Activated CD4-positive, alpha-beta T cell treated with anti-CD3 and anti-CD28 coated beads, Interleukin-10, Interleukin-2, amounts not matched to agents 100 ng/mL and 50 ng/mL, durations not matched to agents 16 hours and 8 hours (primary cell): Measurements from ENCODE around the gene MZT2A.
"Not testable (repeated sequence)": the region's sequence is repeated elsewhere in the genome, so short reads cannot be mapped to it uniquely, and the experiment has no call there.

Experiments used
- DNase-seq: peaks from one replicate; pipeline ENCODE4 v3.0.0-alpha.2; 2020

The MZT2A gene, protein sequence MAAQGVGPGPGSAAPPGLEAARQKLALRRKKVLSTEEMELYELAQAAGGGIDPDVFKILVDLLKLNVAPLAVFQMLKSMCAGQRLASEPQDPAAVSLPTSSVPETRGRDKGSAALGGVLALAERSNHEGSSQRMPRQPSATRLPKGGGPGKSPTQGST

GRCh38 chr2:131492015-131492417 lies at the start of gene MZT2A:
TSS of gene MZT2A (minus strand) at chr2:131492397. CDS start at chr2:131492376, 21 bp downstream.
- not testable (repeated sequence) for DNase-seq

- not testable (repeated sequence) for DNase-seq
Measured at GRCh38 chr2:131538856-131539255, 46.7 kb upstream of the MZT2A start.

DNA sequence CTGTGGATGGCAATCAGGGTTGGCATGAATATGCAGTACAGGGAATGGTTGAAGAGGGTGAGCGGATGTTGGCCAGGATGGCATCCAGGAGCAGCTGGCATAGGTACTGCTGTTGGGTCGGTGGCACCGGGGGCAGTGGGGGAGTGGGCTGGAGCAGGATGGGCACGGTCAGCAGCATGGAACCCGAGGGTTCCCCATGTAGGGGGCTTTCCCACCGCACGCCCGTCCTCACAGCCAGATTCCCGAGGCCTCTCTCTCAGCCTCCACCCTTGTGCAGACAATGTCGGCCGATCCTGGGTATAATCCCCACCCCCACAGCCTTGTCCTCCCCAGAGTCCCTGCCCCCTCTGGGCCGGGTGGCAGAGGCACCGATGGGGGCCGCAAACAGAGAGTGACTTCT lies 44.6 kb upstream of the MZT2A start:
- not testable (repeated sequence) for DNase-seq

- DNase-seq: not testable (repeated sequence)
Measured at GRCh38 chr2:131535951-131536826, 44.0 kb upstream of the MZT2A start.

DNA sequence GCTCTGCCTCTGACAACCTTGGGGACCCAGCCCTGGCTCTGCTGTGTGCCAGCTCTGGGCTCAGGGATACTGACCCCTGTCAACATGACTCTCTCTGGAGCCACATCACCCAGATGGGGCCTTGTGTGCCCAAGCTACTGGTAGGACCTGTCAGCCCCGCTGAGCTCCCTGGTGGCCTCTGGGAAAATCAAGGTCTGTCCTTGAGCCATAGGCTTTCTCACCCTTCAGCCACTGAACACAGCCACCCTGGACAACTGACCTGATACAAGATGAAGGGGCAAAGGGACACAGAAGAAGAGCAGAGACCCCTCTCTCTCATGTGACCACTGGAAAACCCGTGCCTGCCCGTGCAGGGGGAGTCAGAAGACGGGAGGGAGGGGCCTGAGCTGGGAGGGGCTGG lies 43.3 kb upstream of the MZT2A start:
- no peak for DNase-seq

DNA sequence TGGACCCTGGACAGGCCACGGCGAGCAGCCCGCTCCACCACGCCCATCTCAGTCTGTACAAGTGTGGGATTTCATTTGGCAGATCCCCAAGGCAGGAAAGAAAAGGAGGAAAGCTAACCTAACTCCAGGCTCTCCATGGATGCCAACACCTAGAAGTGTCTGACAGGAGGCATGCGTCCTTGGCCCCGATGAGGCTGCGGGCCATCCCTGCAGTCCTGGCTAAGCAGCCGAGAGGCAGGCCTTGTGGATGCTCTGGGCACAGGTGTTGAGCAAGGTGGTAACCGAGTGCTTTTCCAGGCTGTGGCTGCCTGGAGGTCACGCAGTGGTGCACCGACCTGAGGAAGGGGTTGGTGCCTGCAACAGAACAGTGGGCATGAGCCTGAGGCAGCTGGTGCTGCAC lies 42.8 kb upstream of the MZT2A start:
- not testable (repeated sequence) for DNase-seq

DNA sequence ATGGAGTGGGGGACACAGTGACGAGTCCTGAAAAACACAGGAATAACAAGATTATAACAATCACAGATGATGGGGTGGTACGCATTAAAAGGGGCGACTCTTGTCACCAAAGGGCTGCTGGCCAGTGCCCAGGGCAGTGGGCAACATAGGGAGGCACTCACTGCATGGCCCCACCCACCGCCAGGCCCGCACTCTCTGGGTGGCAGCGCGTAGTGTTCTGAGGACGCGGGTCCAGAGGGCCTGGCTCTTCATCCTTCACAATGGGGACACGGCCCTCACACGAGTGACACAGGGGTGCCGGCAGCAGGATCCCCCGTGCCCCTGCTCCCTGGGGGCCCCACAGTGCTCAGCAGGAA lies 42.1 kb upstream of the MZT2A start:
- DNase-seq: not testable (repeated sequence)

DNA sequence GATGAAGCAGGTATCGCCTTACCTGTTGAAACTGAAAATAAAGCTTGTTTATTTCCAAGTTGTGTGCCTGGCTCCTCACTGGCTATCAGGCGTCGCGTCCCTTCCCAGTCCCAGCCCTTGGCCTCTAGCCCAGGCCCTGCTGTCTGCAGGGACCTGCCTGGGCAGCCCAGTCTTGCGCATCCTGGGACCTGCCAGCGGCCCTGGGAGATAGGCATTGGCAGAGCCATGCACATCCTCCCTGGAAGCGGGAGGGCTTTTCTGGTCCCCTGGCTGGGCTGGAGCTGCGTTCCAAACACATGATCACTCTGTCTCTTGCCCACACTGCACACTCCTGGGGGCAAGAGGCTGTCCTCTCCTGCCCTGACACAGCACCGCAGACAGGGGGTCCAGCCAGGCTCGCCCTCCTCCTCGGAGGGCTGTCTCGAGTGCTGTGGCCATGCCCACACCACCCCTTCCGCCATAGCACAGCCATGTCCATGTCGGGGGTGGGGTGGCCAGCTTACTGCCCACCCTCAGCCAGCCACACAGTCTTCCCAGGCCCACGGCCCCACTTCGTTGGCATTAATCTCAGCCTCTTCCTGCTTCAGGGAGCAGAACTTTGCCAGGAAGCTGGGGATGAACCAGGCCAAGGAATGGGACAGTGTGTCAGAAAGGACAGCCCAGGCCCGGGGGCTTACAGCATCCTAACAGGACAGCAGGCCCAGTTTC lies 41.6 kb upstream of the MZT2A start:
- DNase-seq: not testable (repeated sequence)

DNA sequence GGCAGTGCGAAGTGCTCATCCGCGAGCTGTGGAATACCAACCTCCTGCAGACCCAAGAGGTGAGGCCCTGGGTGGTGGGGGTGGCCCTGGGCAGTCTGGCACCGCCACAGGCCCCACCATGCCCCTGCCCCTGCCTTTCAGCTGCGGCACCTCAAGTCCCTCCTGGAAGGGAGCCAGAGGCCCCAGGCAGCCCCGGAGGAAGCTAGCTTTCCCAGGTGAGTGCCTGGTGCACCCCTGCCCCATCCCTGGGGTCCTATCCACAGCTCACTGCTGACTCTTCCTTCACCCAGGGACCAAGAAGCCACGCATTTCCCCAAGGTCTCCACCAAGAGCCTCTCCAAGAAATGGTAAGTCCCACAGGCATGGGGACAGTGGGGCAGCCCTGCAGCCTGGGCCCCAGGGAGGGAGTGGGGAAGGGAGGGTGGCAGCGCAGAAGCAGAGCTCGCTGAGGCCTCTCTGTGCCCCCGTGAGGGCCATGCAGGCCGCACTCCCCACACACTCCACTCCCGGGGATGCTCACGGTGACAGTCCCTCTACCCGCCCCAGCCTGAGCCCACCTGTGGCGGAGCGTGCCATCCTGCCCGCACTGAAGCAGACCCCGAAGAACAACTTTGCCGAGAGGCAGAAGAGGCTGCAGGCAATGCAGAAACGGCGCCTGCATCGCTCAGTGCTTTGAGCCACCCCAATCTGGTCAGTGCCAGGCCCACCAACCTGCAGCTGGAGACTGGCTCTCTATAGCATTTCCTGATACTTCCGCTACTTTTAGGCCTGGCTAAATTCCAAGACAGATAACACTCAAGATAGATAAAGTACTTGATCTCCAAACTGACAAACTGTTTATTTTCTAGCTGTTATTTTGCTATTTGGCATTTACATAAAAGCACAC lies 40.8 kb upstream of the MZT2A start:
- DNase-seq: not testable (repeated sequence)

DNA sequence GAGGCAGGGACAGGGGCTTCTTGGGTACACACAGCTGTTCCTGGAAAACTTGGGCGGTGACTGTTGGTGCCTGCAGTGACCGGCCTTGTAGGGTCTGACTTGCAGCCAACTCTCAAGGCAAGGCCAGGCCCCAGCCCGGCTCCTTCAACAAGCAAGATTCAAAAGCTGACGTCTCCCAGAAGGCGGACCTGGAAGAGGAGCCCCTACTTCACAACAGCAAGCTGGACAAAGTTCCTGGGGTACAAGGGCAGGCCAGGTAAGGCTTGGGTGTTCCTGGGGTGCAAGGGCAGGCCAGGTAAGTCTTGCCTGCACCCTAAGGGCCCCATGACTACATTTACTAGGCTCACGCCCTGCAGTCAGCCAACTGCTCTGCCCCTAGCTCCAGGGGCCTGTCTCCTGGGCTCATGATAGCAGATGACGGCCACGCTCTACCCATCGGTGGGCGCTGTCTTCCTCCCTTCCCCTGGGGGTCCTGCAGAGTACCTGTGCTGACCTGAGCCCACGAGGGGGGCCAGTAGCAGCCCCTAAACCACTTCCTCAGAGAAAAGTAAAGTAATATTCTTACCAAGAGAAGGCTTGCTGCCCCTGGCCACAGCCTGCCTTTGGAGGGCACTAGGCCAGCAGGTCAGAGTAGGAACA lies 39.5 kb upstream of the MZT2A start:
- DNase-seq: not testable (repeated sequence)

- DNase-seq: not testable (repeated sequence)
Measured at GRCh38 chr2:131530626-131531344, 38.6 kb upstream of the MZT2A start.

DNA sequence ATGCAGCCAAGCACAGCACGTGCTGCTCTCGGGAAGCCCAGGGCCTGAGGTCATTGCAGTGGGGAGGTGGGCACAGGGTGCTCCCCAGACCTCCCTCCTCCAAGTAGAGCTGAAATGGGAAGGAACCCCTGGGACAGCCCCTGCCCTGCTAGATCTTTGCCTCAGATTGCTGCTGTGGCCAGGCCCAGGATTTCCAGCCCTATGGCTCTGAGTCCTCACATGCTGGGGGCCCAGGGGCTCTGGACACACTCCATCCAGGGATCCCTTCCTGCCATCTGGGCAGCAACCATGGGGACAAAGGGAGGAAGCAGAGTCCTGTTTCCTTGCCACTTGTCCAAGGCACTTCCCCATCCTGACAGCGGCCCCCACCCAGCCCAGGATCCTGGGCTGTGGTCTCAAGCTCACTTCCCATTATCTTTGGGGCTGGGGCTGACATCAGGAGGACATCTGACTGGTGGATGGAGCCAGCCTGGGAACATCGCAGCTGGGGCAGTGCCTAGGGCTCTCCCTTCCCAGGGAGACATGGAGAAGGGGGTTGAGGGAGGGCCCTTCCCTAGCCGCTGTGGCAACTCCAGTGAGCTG lies 37.8 kb upstream of the MZT2A start:
- not testable (repeated sequence) for DNase-seq

- peak; percentile 36 for DNase-seq
Measured at GRCh38 chr2:131528981-131529863, 37.0 kb upstream of the MZT2A start.

GRCh38 chr2:131527131-131528001 lies 35.2 kb upstream of the MZT2A start, which contains the start of gene CCDC74A:
TSS of gene CCDC74A (plus strand) at chr2:131527888. CDS start at chr2:131527971, 83 bp downstream.
- DNase-seq: peak; percentile 88

DNA sequence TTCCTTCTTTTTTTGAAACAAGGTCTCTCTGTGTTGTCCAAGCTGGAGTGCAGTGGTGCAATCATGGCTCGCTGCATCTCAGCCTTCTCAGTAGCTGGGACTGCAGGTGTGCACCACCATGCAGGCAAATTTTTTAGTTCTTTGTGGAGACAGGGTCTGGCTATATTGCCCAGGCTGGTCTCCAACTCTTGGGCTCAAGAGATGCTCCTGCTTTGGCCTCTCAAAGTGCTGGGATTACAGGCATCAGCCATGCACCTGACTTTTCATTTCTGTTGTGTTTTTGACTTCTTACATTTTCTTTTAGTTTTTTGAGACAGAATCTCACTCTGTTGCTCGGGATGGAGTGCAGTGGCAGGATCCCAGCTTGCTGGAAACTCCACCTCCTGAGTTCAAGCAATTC lies 33.1 kb upstream of the MZT2A start:
- not testable (repeated sequence) for DNase-seq

DNA sequence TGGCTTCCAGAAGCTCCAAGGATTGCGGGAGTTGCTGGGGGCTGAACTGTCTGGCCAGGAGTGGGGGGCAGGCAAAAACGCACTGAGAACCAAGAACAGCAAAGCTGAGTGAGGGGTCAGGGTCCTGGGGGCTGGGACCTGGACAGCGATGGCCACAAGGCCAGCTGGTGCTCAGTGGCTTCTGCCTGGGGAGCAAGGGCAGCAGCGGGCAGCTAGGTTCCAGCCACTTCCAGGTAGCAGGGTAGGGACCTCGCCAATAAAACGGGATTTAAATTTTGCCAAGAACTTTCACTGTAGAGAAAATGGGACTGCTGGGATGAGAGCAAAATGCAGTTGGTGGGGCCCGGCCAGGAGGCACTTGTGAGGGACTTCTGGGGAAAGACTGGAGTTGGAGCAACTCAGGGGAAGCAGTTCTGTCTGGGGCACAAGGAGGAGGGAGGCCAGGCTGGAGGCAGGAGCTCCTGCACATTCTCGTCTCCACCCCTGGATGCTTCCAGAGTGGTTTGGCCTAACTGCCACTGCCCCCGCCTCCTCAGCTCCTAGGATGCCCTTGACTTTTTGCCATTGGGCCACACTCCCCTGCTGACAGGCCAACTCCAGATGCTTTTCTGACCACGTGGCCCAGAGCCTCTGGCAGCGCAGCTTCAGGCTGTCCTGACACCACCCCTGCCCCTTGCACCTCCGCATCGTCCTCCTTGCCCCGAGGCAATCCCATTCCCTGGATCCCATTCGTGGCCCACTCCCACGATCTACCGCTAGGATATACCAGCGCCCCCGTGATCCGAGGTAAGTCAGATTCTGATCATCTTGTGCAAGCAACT lies 30.0 kb upstream of the MZT2A start:
- DNase-seq: no peak

- DNase-seq: not testable (repeated sequence)
Measured at GRCh38 chr2:131521524-131521923, 29.3 kb upstream of the MZT2A start.

DNA sequence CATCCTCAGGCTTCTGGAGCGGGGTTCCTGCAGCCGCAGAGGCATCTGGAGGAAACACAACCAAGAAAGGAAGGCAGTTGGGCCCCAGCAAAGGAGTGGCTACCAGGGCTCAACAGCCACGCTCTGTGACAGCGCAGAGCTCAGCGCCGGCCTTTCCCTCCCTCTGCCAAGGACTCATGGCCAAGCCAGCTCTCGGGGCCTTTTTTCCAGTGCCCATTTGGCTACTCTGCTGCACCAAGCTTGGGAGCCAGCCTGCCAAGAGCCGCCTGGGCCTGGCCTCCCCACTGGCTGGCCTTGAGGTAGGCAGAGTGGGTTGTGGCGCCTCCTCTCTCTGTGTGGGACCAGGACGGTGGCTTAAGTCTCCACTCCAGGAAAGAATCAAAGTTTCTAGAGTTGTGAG lies 28.3 kb upstream of the MZT2A start:
- no peak for DNase-seq
